Measurements from ENCODE around the gene C2CD5.
"Not testable (repeated sequence)": the region's sequence is repeated elsewhere in the genome, so short reads cannot be mapped to it uniquely, and the experiment has no call there.

Gene C2CD5

GRCh38 chr12:22457085-22457484, 87.3 kb downstream of the C2CD5 start:
- Histone ChIP-seq H3K4me1 (ENCODE audit: control insufficient read depth in 1 of 2, insufficient read depth in 1 of 2, low read depth in 1 of 2, low read length in 1 of 2) (no peaks in the 10 kb centered on the region), H3K36me3 (peaks cover 33% of the 10 kb centered on the region), H3K27ac (no peak overlapping the region), H3K4me3 (ENCODE audit: low read depth in 1 of 2, low read length in 1 of 2) (no peak overlapping the region), H3K9me3 (no peaks in the 10 kb centered on the region), H3K27me3 (no peaks in the 10 kb centered on the region)
- TF ChIP-seq CTCF (IDR thresholded peaks at IDR 0.05), result no peak

- no peaks in the 10 kb centered on the region for H3K27me3 ChIP-seq
- H3K4me3 ChIP-seq (ENCODE audit: low read depth in 1 of 2, low read length in 1 of 2), result no peak overlapping the region
- peaks cover 46% of the 10 kb centered on the region for H3K36me3 ChIP-seq
- H3K4me1 ChIP-seq (ENCODE audit: control insufficient read depth in 1 of 2, insufficient read depth in 1 of 2, low read depth in 1 of 2, low read length in 1 of 2), result no peaks in the 10 kb centered on the region
- no peaks in the 10 kb centered on the region for H3K9me3 ChIP-seq
- no peak overlapping the region for H3K27ac ChIP-seq
- TF ChIP-seq CTCF (IDR thresholded peaks at IDR 0.05), result no peak
Measured at GRCh38 chr12:22453511-22453910, 90.8 kb downstream of the C2CD5 start.

GRCh38 chr12:22447223-22447622, 97.1 kb downstream of the C2CD5 start:
- no peaks in the 10 kb centered on the region for H3K9me3 ChIP-seq
- no peak overlapping the region for H3K27ac ChIP-seq
- no peak for TF ChIP-seq CTCF (IDR thresholded peaks at IDR 0.05)
- peaks cover 15% of the 10 kb centered on the region for H3K36me3 ChIP-seq
- no peaks in the 10 kb centered on the region for H3K27me3 ChIP-seq
- no peak overlapping the region for H3K4me3 ChIP-seq (ENCODE audit: low read depth in 1 of 2, low read length in 1 of 2)
- no peaks in the 10 kb centered on the region for H3K4me1 ChIP-seq (ENCODE audit: control insufficient read depth in 1 of 2, insufficient read depth in 1 of 2, low read depth in 1 of 2, low read length in 1 of 2)

- H3K9me3 ChIP-seq; H3K36me3 ChIP-seq; H3K27me3 ChIP-seq; H3K4me3 ChIP-seq (ENCODE audit: low read depth in 1 of 2, low read length in 1 of 2); H3K27ac ChIP-seq; H3K4me1 ChIP-seq (ENCODE audit: control insufficient read depth in 1 of 2, insufficient read depth in 1 of 2, low read depth in 1 of 2, low read length in 1 of 2): not testable (repeated sequence)
Measured at GRCh38 chr12:22444317-22444665, 100.1 kb downstream of the C2CD5 start.

GRCh38 chr12:22443379-22444316, 100.7 kb downstream of the C2CD5 start:
- Histone ChIP-seq H3K27ac (no peak overlapping the region), H3K27me3 (no peaks in the 10 kb centered on the region), H3K36me3 (peaks cover 1% of the 10 kb centered on the region), H3K9me3 (no peaks in the 10 kb centered on the region), H3K4me1 (ENCODE audit: control insufficient read depth in 1 of 2, insufficient read depth in 1 of 2, low read depth in 1 of 2, low read length in 1 of 2) (no peaks in the 10 kb centered on the region), H3K4me3 (ENCODE audit: low read depth in 1 of 2, low read length in 1 of 2) (no peak overlapping the region)
- TF ChIP-seq CTCF (IDR thresholded peaks at IDR 0.05), result no peak

- H3K36me3 ChIP-seq, result no peaks in the 10 kb centered on the region
- no peaks in the 10 kb centered on the region for H3K4me1 ChIP-seq (ENCODE audit: control insufficient read depth in 1 of 2, insufficient read depth in 1 of 2, low read depth in 1 of 2, low read length in 1 of 2)
- H3K9me3 ChIP-seq, result no peaks in the 10 kb centered on the region
- no peak for TF ChIP-seq CTCF (IDR thresholded peaks at IDR 0.05)
- no peak overlapping the region for H3K4me3 ChIP-seq (ENCODE audit: low read depth in 1 of 2, low read length in 1 of 2)
- H3K27ac ChIP-seq, result no peak overlapping the region
- H3K27me3 ChIP-seq, result no peaks in the 10 kb centered on the region
Measured at GRCh38 chr12:22437031-22437806, 107.1 kb downstream of the C2CD5 start.
